ENCODE measurements around the gene PTGDS.

DNA sequence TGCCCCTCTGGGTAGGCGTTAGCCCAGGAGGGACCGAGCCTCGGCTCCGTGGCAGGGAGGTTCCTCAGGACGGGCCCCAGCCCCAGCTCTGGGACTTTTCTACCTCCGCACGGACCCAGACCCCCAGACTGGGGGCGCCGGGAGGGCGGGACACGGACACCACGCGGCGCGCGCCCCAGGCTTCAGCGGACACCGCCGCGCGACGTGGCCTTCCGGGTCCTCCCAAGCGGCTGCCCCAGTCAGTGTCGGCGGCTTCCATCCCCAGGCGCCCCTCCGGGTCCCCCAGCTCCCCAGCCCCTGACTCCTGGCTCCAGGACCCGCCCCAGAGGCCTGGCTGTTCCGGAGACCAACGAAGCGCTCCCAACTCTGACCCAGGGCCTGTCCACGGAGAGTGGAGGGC, 8.5 kb downstream of the PTGDS start:
- TF ChIP-seq, protein P1, sequence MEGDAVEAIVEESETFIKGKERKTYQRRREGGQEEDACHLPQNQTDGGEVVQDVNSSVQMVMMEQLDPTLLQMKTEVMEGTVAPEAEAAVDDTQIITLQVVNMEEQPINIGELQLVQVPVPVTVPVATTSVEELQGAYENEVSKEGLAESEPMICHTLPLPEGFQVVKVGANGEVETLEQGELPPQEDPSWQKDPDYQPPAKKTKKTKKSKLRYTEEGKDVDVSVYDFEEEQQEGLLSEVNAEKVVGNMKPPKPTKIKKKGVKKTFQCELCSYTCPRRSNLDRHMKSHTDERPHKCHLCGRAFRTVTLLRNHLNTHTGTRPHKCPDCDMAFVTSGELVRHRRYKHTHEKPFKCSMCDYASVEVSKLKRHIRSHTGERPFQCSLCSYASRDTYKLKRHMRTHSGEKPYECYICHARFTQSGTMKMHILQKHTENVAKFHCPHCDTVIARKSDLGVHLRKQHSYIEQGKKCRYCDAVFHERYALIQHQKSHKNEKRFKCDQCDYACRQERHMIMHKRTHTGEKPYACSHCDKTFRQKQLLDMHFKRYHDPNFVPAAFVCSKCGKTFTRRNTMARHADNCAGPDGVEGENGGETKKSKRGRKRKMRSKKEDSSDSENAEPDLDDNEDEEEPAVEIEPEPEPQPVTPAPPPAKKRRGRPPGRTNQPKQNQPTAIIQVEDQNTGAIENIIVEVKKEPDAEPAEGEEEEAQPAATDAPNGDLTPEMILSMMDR (IDR thresholded peaks at IDR 0.05): no peak
- TF ChIP-seq EZH2 (IDR thresholded peaks at IDR 0.05; ENCODE audit: borderline replicate concordance, insufficient read depth, low read depth, low read length, poor library complexity, severe bottlenecking): no peak

Measured in B cell (primary cell).